ENCODE measurements around the gene PXK.
A peak's percentile ranks its signal among the peaks of the same experiment; 100 is the strongest.
"Not testable (repeated sequence)": the region's sequence is repeated elsewhere in the genome, so short reads cannot be mapped to it uniquely, and the experiment has no call there.

Gene PXK

DNA sequence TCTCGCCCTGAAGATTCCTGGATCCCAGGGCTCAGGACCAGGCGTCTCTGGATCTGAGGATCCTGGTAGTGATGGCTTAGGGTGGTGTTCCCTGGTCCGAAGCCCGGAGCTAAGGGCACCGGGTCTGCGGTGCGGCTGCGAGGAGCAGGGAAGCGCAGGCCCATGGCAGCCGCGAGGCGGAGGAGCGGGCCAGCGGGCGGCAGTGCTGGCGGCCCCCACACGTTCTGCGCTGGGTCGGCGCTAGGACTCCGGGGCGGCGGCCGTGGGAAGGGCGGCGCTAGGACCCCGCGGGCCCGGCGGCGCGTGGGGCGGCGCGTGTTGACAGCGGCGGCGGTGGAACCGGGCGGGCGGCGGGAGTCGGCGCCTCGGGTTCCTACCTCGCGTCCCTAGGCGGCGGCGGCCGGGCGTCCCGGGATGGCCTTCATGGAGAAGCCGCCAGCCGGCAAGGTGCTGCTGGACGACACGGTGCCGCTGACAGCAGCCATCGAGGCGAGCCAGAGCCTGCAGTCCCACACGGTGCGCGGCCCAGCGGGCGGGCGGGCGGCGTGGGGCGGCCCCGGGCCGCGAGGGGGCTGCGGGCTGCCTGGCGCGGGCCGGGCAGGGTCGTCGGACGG lies at the start of gene PXK:
TSS of gene PXK (plus strand) at position 318 of the 614 bp plus-strand sequence. CDS start at position 415, 97 bp downstream.
- peak; percentile 53 to 60 for DNase-seq (ENCODE audit: low read depth in 2 of 2)

DNA sequence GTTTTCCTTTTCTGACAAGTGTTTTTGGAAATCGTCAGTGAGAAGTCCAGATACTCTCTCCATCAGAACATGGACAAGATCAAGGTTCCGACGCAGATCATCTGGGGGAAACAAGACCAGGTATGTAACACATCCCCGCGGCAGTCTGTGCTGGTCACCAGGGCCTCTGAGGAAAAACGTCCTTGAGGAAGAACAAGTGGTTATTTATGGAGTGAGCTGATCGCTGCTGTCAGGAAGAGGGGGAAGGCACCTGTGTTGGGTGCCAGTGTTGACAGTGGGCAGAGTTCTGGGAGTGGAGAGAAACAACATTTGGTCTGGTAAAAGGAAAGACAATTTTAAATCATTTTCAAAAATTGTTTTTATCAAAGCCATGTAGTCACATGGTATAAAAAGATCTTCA lies 47.4 kb upstream of the PXK start:
- no peak for DNase-seq (ENCODE audit: low read depth in 2 of 2)

DNA sequence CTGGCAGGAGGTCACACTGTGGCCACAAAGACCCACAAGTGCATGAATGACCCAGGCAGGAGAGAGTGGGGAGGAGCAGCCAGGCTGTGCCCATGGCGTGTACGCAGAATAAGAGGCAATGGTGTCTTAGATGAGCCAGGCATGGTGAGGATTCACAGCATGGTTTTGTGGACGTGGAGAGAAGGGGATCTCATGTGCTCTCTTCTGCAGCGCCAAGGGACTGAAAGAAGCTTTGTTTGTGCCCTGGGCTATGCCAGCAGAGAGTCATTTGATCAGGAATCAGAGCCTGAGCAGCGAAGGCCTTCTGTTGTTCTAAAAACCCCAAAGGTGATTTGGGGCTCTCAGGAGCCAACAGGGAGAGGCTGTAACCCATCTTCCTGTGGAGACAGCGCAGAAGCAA lies 45.3 kb upstream of the PXK start:
- no peak for DNase-seq (ENCODE audit: low read depth in 2 of 2)

DNA sequence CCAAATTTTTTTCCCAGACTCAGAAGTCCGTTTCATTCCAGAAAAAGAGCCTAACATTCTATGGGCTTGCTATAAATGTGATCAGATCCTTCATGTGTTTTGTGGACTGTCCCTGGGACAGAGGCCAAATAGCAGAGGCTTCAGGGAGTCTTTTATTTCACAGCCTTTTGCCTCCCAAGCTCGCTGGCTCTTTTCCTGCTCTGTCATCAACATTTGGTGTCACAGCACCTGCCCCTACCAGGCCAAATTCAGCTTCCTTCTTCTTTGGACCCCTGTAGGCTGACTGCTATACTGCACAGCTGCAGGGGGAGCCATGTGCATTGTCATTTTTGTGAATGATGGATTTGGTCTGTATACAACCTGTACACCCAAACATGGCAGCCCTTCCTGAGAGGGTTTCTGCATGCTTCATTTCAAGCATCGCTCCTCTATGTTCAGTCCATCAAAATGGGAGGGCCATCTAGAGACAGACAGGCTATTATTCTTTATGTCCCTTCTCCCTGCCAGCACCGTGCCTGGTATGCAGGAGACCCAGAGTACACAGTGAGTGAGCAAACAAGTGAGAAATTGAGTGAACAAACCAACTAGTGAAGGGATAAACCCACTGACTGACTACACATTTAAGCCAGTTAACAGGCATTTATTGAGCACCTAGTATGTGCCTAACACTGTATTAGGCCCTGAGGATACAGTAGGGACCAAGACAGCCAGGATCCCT lies 44.5 kb upstream of the PXK start:
- no peak for DNase-seq (ENCODE audit: low read depth in 2 of 2)

DNA sequence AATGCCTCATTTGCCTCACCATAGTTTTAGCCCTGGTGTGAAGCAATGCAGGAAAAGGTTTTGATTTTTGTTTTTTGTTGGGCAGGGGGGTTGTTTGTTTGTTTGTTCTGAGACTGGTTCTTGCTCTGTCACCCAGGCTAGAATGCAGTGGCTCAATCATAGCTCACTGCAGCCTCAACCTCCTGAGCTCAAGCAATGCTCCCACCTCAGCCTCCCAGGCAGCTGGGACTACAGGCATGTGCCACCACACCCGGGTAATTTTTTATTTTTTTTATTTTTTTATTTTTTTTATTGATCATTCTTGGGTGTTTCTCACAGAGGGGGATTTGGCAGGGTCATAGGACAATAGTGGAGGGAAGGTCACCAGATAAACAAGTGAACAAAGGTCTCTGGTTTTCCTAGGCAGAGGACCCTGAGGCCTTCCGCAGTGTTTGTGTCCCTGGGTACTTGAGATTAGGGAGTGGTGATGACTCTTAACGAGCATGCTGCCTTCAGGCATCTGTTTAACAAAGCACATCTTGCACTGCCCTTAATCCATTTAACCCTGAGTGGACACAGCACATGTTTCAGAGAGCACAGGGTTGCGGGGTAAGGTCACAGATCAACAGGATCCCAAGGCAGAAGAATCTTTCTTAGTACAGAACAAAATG lies 43.6 kb upstream of the PXK start:
- DNase-seq (ENCODE audit: low read depth in 2 of 2), result not testable (repeated sequence)

DNA sequence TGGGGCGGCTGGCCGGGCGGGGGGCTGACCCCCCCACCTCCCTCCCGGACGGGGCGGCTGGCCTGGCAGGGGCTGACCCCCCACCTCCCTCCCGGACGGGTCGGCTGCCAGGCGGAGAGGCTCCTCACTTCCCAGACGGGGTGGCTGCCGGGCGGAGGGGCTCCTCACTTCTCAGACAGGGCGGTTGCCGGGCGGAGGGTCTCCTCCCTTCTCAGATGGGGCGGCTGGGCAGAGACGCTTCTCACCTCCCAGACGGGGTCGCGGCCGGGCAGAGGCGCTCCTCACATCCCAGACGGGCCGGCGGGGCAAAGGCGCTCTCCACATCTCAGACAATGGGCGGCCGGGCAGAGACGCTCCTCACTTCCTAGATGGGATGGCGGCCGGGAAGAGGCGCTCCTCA lies 42.2 kb upstream of the PXK start:
- not testable (repeated sequence) for DNase-seq (ENCODE audit: low read depth in 2 of 2)

DNA sequence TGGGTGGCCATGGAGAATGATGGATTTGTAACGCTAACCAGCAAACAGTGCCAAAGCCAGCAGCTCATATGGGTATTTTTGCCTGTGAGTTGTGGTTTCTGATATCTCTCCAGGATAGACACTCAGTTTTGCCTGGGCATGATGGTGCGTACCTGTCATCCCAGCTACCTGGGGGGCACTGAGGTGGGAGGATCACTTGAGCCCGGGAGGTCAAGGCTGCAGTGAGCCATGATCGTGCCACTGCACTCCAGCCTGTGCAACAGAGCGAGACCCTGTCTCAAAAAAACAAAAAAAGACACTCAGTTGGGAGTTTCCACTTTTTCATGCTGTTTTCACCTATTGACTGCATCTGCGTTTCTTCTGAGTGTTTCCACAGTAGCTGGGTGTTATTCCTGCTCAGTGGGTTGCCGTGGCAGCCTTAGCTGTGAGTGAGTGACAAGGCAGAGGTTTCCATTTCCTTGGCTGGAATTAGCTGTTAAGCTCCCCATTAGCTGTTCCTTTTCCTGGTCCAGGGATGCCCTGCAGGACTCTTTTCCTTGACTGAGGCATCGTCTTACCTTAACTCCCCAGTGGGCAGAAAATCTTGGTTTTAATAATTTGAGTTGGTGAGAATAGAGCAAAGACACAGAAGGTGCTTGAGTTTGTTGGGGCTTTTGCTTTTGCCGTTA lies 40.9 kb upstream of the PXK start:
- DNase-seq (ENCODE audit: low read depth in 2 of 2), result no peak

DNA sequence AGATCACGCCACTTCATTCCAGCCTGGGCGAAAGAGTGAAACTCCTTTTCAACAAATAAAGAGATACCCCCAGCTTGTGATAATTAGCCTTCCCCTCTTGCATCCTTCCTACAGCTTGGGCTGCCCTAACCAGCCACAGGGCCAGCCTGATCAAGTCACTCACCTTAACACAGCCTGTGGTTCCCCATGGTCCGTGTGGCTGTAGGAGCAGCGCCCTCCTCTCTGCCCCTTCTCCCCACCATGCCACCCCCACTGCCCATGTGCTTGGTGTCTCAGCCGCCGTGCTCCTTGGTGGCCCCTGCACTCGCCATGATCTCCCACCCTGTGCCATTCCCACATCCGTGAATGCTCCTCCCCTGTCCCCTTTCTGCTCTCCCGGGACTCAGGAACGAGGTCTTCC lies 39.8 kb upstream of the PXK start:
- no peak for DNase-seq (ENCODE audit: low read depth in 2 of 2)

DNA sequence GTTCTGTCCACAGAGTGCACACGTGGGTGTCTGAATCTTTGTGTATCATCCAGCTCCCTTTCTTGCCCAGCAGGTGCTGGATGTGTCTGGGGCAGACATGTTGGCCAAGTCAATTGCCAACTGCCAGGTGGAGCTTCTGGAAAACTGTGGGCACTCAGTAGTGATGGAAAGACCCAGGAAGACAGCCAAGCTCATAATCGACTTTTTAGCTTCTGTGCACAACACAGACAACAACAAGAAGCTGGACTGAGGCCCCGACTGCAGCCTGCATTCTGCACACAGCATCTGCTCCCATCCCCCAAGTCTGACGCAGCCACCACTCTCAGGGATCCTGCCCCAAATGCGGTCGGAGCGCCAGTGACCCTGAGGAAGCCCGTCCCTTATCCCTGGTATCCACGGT lies 39.2 kb upstream of the PXK start:
- DNase-seq (ENCODE audit: low read depth in 2 of 2), result no peak

DNA sequence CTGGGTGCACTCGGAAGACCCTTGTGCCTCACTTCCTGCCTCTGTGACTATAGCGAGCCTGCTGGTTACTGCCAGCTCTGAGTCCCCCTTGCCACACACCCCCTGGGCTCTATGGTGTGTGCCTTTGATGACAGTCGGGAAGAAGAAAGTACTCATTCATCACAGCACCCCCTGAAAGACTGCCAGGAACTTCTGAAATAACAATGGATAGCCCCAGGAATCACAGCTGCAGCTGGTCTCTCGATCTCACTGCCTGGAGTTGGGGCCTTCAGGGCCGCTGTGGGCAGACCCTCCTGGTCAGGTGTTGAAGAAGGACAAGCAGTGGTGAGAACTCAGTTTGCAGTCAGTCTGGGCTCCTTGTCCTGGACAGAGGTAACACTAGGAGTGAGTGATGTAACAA lies 36.4 kb upstream of the PXK start:
- no peak for DNase-seq (ENCODE audit: low read depth in 2 of 2)

DNA sequence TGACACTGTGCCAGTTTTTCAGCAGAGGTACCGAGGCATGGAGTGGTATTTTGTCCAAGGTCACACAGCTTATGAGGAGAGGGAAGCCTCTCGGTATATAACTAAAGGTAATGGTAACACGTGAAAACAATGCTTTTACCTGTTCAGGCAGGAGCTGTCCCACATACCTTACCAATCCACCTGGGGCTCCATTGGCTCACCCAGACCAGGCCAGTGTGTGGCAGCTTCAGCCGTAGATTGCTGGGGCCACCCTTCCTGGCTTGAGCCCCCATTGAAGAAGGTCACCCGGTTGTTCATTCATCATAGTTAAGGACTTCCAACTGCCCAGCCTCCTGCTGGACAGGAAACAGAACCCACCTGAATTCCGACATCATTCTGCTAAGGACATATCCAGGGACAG lies 35.8 kb upstream of the PXK start:
- DNase-seq (ENCODE audit: low read depth in 2 of 2), result no peak

DNA sequence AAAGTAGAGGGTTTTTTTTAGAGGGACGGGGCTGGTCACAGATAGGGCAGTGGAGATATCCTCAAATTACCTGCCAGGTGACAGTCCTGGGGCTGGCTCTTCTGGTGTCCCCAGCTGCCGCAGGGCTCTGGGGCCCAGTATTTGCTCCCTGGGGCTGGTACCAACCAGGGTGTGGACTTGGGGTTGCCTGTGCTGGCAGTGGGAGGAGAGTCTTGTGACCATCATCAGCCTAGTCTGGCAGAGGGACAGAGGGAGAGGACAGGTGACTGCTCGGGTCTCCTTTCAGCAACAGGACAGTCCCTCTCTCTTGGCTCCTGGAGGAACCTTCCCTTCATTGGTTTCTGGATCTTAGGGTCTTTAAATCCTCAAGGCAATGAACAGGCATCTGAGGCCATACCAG lies 34.5 kb upstream of the PXK start:
- no peak for DNase-seq (ENCODE audit: low read depth in 2 of 2)

DNA sequence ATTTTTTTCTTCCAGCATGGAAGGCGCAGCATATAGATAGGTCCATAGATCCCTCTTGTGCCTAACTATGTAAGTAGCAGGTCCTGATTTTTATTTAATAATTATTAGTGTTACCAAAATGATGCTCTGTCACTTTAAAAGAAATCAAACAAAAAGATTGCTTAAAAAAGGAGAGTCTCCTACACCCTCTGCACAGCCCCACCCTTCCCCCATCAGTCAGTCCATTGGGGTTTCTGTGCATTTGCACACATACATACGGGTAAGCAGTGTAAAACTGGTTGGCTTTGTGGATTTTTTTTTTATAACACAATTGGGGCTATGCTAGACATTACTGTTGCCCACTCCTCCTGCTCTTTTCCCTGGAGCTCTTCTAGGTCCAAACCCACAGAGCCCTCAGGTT lies 33.6 kb upstream of the PXK start:
- no peak for DNase-seq (ENCODE audit: low read depth in 2 of 2)

DNA sequence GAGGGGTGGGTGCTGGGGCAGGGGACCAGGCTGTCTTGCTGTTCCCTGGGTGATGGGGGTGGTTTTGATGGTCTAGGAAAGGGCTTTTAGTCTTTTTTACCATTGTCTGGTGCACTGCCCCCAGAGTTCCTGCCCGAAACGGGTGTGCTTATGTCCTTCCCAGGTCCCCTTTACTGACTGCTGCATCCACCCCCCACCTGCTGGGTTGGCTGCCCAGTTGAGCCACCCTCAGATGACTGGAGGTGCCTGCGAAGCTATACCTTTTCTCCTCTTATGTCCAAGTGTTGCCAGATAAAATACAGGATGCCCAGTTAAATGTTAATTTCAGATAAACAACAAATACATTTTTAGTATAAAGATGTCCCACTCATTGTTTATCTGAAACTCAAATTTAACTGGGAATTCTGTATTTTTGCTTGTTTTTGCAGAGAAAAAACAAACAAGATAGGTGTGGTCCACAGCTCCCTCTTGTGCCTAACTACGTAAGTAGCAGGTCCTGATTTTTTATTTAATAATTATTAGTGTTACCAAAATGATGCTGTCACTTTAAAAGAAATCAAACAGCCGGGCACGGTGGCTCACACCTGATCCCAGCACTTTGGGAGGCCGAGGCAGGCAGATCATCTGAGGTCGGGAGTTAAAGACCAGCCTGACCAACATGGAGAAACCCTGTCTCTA lies 32.7 kb upstream of the PXK start:
- no peak for DNase-seq (ENCODE audit: low read depth in 2 of 2)

DNA sequence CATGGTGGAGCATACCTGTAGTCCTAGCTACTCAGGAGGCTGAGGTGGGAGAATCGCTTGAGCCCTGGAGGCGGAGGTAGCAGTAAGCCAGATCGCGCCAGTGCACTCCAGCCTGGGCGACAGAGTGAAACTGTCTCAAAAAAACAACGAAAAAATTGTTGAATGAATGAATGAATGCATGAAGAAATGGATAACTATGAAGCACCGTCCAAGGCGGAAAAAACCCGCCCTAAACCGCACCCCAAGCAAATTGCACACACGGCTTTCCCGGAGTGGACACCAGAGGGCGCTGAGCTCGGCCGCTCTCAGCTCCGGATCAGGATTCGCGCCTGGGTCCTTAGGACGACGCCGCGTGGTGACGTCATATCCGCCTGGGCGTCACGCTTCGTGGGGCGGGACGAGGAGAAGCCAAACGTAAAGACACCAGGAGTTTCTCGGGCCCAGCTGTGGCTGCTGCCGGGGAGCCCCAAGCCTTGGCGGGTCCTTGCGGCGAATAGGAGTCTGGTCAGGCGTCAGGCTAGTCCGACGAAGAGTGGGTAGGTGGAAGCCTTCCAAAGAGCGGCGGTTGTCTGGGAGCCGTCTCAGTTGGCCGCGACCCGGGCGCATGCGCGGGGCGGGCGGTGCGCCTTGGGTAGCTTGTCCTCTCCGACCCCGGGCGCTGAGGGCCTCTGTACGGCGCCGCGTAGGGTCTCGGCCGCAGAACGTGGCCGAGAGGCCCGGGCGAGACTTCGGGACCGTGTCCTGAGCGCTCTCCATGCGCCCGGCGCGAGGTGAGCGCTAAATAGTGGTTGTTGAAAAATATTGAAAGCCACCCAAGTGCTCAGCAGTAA lies 26.6 kb upstream of the PXK start, which contains the start of the genes HTD2 and RPP14:
TSS of gene HTD2 (plus strand) at position 639 of the 830 bp plus-strand sequence. CDS start 11,094 bp downstream, outside the sequence.
TSS of gene RPP14 (plus strand) at position 364 of the 830 bp plus-strand sequence. CDS start 4,085 bp downstream, outside the sequence.
- DNase-seq (ENCODE audit: low read depth in 2 of 2), result peak; percentile 97 to 99

DNA sequence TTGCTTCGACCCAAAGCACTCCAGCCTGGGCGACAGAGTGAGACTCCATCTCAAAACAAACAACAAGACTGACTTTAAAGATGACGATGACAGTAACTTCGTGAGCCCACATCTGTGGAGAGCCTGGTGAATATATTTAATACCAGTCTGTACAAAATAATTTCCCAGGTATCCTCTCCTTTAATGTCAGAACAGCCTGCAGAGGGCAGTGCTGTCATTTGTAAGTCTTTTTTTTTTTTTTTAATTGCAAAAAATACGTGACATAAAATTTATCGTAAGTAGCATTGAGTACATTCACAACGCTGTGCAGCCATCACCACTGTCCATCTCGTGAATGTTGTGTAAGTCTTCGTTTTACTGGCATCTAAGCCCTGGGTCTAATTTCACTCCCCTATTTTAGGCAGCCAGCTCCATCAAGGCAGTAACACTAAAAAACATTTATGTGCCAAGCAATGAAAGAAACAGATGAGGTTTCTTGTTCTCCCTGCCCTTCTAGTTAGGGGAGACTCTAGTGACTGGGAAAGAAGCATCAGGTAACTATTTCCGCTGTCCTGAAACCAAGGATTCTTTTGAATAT lies 25.0 kb upstream of the PXK start:
- no peak for DNase-seq (ENCODE audit: low read depth in 2 of 2)

DNA sequence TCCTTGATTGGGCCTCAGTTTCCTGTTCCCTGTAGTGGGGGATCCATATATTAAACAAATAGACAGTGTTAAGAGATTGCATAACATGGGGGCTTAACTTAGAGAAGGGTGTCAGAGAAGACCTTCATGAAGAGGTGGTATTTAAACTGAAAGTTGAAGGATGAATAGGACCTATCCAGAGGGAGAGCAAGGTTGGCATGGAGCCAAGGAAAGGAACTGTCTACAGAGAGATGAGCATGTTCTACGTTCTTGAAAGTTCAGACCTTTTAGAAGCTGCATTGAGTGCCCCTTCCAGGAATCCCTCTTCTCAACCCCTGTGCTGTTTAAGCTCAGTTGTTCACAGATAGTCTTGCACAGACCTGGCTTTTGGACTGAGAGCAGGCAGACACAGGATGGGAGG lies 24.0 kb upstream of the PXK start:
- no peak for DNase-seq (ENCODE audit: low read depth in 2 of 2)

DNA sequence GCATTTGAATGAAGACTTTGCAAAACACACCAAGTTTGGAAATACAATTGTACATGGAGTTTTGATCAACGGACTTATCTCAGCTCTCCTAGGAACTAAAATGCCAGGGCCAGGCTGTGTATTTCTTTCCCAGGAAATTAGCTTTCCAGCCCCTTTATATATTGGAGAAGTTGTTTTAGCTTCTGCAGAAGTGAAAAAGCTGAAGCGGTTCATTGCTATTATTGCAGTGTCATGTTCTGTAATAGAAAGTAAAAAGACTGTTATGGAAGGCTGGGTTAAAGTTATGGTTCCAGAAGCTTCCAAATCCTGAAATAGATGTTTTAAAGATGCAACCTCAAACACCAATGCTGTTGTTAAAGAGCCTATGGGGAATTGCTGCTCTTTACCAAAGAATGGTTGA lies 14.9 kb upstream of the PXK start:
- no peak for DNase-seq (ENCODE audit: low read depth in 2 of 2)

DNA sequence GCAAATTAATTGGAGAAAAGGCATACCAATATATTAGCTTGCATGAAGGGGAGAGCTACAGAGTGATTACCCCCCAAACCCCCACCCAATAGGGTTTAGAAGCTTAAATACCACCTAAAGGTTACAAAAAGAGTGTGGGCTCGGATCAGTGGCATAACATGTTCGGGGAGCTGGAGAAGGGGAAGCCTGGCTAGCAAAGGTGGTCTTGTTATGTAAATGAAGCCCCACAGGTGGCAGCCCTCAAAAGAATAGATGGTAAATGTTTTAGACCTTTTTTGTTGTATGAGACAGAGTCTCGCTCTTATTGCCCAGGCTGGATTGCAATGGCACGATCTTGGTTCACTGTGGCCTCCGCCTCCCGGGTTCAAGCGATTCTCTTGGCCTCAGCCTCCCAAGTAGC lies 10.9 kb upstream of the PXK start:
- DNase-seq (ENCODE audit: low read depth in 2 of 2), result no peak

DNA sequence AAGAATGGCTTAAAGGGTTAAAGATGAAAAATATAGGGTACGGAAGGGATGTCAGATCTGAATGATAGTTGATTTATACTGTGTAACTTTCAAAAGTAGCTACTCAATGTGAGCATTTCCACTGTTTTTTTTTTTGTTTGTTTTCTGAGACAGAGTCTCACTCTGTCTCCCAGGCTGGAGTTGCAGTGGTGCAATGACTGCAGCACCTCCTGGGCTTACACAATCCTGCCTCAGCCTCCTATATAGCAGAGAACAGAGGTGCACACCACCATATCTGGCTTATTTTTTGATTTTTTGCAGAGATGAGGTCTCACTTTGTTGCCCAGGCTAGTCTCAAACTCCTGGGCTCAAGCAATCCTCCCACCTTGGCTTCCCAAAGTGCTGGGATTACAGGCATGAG lies 9.9 kb upstream of the PXK start:
- DNase-seq (ENCODE audit: low read depth in 2 of 2), result no peak

Data from stimulated activated CD8-positive, alpha-beta memory T cell treated with anti-CD3 and anti-CD28 coated beads, Interleukin-2, amount 100 ng/mL, for 1 hour (primary cell).